HEK293 (cell line): ENCODE results near the gene CCDC88C.

ENCODE experiments used
- OSR2 ChIP-seq: fragments of 450-650 bp; formaldehyde crosslinking; IDR thresholded peaks from 2 replicates; pipeline ENCODE4 v1.5.1; 2016; ENCODE audit warnings: missing biosample characterization, missing genetic modification characterization
- ZNF274 ChIP-seq, 2 experiments: fragments of 200-500 bp in 1 of 2; fragments of 450-650 bp in 1 of 2; sonication (Bioruptor generic) in 1 of 2; formaldehyde crosslinking in 1 of 2; IDR thresholded peaks; 2 replicates each; pipeline versions ENCODE4 v1.5.1 to v1.6.1; 2014 to 2016; ENCODE audit warnings: borderline replicate concordance in 1 of 2, inconsistent platforms in 1 of 2, low read length in 1 of 2, missing biosample characterization in 1 of 2, missing genetic modification characterization in 1 of 2
- ZNF670 ChIP-seq: fragments of 450-650 bp; formaldehyde crosslinking; IDR thresholded peaks from 2 replicates; pipeline ENCODE4 v1.5.1; 2016; ENCODE audit warnings: missing biosample characterization, missing genetic modification characterization, low read depth
- TF ChIP-seq, protein P1 (sequence below): sonication (generic); formaldehyde crosslinking; IDR thresholded peaks from 2 replicates; pipeline ENCODE4 v1.8.1; 2022; ENCODE audit warnings: mild to moderate bottlenecking, moderate library complexity, missing genetic modification reagents
- TF ChIP-seq, protein P2 (sequence below): fragments of 450-650 bp; formaldehyde crosslinking; IDR thresholded peaks from 2 replicates; pipeline ENCODE4 v1.5.1; 2016; ENCODE audit warnings: missing biosample characterization, missing genetic modification characterization
- TF ChIP-seq, protein P3 (sequence below): fragments of 450-650 bp; formaldehyde crosslinking; IDR thresholded peaks from 2 replicates; pipeline ENCODE4 v1.5.1; 2016; ENCODE audit warnings: missing biosample characterization, missing genetic modification characterization

DNA sequence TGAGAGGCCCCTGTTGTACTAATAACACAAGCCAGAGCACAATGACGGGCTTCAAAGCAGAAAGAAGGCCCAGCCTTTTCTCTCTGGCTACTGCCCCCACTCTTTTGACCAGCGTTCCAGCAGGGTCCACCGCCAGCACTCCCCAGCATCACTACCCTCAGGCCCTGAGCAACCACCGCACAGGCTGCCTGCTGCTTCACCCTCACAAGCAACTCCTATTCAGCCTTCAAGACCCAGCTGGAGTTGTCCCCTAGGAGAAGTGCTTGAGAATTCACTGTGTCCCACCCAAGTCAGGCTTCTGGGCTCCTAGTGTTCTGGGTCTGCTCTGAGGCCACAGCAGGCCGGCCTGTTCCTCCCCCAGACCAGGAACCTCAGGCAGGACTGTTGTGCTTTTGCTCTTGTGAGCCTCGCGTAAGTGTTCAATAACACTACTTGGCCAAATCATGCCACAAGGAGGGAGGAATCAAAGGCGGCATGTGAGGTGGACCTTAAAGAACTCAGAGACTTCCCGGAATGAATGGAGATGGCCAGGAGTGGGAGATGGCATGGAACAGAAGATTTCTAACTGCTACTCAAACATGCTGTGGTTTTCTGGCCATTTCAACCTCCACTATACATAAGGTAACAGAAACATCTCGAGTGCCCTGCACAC lies 89.8 kb downstream of the CCDC88C start:
- TF ChIP-seq ZNF274 (IDR thresholded peaks at IDR 0.05; ENCODE audit: low read length), result no peak
- no peak for TF ChIP-seq ZNF274 (tag by site-specific recombination; IDR thresholded peaks at IDR 0.05; ENCODE audit: borderline replicate concordance)
- TF ChIP-seq, protein P1, sequence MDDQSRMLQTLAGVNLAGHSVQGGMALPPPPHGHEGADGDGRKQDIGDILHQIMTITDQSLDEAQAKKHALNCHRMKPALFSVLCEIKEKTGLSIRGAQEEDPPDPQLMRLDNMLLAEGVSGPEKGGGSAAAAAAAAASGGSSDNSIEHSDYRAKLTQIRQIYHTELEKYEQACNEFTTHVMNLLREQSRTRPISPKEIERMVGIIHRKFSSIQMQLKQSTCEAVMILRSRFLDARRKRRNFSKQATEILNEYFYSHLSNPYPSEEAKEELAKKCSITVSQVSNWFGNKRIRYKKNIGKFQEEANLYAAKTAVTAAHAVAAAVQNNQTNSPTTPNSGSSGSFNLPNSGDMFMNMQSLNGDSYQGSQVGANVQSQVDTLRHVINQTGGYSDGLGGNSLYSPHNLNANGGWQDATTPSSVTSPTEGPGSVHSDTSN (CRISPR knock-in tag), result no peak
- TF ChIP-seq ZNF670 (tag by site-specific recombination), result no peak
- TF ChIP-seq, protein P2, sequence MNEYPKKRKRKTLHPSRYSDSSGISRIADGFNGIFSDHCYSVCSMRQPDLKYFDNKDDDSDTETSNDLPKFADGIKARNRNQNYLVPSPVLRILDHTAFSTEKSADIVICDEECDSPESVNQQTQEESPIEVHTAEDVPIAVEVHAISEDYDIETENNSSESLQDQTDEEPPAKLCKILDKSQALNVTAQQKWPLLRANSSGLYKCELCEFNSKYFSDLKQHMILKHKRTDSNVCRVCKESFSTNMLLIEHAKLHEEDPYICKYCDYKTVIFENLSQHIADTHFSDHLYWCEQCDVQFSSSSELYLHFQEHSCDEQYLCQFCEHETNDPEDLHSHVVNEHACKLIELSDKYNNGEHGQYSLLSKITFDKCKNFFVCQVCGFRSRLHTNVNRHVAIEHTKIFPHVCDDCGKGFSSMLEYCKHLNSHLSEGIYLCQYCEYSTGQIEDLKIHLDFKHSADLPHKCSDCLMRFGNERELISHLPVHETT (tag by site-specific recombination), result no peak
- TF ChIP-seq, protein P3, sequence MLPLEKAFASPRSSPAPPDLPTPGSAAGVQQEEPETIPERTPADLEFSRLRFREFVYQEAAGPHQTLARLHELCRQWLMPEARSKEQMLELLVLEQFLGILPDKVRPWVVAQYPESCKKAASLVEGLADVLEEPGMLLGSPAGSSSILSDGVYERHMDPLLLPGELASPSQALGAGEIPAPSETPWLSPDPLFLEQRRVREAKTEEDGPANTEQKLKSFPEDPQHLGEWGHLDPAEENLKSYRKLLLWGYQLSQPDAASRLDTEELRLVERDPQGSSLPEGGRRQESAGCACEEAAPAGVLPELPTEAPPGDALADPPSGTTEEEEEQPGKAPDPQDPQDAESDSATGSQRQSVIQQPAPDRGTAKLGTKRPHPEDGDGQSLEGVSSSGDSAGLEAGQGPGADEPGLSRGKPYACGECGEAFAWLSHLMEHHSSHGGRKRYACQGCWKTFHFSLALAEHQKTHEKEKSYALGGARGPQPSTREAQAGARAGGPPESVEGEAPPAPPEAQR (tag by site-specific recombination), result no peak
- no peak for TF ChIP-seq OSR2 (tag by site-specific recombination)
